GM21786 (cell line): ENCODE results near the gene MUC6.
"Not testable (repeated sequence)": the region's sequence is repeated elsewhere in the genome, so short reads cannot be mapped to it uniquely, and the experiment has no call there.

ENCODE experiments used
- ATAC-seq: cut with Tn5 transposase; IDR thresholded peaks from one replicate; pipeline ENCODE4 v1.9.1; 2021; ENCODE audit not compliant: unreplicated experiment

Gene MUC6

DNA sequence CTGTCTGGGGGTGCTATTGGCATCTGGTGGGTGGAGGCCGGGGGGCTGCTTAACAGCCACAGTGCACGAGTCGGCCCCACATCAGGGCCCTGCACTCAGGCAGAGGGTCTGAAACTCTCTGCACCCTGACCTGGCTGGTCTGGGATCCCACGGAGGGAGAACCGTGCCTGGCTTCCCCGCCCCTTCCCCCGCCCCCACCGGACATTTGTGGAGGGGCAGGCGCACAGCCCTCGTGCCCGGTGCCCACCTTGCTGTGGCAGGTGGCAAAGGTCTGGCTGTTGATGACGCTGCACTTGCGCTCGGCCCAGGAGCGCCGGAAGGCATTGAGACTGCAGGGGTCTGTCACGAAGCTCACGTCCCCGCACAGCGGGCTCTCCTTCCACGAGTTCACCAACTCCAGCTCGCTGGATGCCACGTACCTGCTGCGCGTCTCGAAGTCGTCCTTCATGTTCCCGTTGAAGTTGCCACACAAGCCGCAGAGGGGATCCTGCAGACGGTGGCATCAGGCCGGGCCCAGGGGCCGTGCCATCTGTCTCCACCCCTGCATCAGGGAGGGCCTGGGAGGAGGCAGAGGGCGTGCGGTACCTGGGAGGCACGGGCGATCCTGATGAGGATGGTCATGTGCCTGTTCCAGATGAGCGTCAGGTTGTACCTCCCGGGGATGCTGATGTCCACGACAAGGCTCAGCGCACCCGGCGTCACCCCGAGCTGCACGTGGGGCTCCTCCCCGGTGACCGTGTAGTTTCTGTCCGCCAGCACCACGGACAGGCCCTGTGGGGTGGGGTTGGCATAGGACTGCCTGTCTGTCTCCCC, 11.7 kb downstream of the MUC6 start:
- no peak for ATAC-seq

DNA sequence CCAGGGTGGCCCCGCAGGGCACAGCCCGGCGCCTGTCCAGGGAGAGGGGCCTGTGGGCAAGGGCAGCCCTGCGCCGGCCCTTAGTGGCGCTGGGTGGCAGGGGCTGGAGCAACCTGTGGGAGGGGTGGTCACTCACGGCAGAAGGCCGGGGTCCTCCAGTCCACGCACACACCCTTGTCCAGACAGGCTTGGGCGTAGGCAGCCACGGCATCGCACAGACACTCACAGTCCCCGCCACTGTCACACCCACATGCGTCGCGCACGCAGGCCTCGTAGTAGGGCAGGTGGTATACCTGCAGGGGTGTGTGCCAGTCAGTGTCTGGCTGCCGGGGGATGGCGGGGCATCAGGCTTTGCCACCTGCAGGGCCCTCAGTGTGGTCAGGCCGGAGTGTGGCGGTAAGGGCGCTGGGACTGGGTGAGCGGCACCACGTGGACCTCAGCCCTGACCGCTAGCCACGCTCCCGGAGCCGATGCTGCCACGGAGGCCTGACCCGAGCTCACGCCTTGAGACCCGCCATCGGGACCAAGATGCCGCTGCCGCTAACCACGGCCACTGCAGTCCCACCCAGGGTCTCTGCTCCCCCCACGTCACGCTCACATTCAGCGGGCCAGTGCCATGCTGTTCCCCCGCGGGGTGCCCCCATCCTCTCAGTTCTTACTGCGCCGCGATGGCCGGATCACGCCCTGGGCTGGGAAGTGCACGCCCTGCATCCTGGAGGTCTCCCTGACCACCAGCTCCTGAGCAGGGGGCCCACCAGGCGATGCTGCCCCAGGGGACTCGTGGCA, 12.5 kb downstream of the MUC6 start:
- no peak for ATAC-seq

DNA sequence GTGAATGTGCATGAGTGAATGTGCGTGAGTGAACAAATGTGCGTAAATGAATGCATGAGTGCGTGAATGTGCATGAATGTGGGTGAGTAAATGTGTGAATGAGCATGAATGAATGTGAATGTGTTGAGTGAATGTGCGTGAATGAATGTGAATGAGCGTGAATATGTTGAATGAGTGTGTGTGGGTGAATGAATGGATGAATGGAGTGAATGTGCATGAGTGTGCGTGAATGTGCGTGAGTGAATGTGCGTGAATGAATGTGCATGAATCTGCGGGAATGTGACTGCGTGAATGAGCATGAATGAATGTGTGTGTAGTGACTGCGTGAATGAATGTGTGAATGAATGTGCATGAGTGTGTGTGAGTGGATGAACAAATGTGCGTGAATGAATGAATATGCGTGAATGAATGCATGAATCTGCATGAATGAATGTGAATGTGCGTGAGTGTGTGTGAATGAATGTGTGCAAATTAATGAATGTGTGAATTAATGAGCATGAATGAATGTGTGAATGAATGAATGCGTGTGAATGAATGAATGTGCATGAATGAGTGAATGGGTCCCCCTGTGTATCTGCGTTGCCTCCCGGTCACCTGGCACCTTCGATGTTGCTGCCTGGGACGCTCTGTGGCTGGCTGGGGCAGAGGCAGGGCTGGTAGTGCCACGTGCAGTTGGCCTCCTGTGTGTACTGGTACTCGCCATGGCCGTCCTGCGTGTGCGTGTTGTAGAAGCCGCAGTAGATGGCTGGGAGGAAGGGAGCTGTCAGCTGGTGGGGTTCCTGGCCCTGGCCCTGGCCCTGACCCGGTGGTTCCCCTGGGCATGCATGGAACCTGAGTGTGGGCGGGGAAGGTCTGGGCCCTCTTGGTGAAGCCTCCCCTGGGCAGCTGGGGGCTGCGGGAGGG, 13.4 kb downstream of the MUC6 start:
- no peak for ATAC-seq

DNA sequence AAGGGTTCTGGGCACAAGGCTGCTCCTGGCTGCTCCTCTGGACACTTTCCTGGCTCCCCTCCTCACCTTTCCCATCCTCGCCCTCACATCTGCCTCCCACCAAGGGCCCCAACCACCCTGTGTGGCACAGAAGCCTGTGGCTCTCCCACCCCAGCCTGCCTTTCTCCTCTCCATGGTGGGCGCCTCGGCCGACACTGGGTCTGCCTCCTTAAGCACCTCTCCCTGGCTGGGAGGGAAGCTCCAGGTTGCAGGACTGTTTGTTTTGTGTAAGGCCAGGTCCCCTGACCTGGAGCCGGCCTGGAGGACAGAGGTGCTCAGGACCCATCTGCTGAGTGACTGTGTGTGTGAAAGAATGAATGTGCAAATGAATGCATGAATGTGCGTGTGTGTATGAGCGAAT, 14.1 kb downstream of the MUC6 start:
- ATAC-seq, result no peak

DNA sequence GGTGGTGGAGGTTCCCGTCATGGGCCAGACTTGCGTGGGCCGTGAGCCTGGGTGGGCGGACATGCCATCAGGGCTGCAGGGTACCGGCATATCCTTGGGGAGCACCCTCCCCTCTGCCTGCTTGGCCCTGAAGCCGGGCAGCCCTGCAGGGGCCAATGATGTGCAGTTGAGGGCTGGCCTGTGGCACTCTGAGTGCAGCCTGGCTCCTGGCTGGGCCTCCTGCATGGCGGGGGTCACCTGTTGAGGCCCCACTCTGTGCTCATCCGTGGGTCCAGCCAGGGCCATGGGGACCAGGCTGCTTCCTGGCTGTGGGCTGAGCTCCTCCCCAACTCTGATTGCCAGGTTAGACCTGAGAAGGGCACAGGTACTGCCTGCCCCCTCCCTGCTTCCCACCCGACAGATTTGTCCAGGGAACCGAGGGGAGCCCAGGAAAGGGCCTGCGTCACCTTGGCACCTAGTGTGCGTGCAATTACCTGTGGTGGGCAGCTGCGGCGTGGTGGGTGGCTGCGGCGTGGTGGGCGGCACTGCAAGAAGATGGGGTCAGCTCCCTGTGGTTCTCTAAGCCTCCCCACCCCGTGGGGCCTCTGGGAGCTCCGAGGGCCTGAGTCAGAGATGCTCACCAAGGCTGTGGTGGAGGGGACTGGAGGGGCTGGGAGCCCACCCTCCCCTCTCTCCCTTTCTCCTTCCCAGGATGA, 16.2 kb downstream of the MUC6 start:
- no peak for ATAC-seq

DNA sequence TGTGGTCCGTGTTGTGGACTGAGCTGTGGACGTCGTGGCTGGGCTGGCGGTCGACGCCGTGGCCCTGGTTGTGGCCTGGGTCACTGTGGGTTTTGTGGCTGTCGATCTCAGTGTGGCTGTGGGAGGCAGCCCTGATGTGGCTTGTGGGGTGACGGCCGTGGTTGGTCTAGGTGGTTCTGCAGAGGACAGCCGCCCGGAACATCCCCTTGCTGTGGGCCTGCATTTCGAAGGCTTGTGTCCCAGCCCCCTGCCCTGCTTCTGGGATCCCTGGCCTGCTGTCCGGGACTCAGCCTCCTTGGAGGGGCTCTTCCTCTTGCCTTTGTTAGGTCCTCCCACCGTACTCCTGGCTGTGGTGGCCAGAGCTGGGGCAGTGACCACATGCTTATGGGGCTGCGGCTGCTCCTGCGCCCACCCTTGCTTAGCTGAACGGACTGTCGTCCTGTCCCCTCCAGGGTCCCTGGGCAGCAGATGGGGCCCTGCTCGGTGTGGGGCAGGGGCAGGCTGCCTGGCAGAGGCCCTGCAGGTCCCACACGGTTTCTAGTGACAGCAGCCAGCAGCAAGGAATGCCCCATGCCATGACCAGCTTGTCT, 17.1 kb downstream of the MUC6 start:
- no peak for ATAC-seq

DNA sequence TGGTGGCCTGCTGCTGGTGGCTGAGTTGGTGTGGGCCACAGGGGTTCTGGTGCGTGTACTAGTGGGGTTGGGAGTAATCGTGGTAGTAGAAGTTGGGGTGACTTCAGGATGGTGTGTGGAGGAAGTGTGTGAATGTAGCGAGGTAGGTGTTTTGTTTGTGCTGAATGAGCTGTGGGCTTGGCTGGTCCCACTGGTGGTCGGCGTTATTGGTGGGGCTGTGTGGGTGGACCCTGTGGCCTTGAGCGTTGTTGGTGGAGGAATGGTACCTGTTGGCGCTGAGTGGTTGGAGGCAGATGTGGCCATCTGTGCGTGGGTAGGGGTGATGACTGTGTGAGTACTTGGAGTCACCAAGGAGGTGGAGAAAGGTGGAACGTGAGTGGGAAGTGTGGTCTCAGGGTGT, 18.4 kb downstream of the MUC6 start:
- no peak for ATAC-seq

DNA sequence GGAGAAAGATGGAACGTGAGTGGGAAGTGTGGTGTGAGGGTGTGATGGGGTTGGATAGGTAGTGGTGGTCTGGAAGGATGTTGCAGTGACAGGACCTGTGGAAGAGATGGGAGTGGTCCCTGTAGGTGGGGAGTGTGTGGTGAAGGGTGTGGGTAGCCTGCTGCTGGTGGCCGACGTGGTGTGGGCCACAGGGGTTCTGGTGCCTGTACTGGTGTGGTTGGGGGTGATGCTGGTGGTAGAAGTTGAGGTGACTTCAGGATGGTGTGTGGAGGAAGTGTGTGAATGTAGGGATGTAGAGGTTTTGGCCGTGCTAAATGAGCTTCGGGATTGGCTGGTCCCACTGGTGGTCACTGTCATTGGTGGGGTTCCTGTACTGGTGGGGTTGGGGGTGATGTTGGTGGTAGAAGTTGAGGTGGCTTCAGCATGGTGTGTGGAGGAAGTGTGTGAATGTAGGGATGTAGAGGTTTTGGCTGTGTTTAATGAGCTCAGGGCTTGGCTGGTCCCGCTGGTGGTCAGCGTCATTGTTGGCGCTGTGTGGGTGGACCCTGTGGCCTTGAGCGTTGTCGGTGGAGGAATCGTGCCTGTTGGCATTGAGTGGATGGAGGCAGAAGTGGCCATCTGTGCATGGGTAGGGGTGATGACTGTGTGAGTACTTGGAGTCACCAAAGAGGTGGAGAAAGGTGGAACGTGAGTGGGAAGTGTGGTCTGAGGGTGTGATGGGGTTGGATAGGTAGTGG, 19.1 kb downstream of the MUC6 start:
- ATAC-seq, result no peak

DNA sequence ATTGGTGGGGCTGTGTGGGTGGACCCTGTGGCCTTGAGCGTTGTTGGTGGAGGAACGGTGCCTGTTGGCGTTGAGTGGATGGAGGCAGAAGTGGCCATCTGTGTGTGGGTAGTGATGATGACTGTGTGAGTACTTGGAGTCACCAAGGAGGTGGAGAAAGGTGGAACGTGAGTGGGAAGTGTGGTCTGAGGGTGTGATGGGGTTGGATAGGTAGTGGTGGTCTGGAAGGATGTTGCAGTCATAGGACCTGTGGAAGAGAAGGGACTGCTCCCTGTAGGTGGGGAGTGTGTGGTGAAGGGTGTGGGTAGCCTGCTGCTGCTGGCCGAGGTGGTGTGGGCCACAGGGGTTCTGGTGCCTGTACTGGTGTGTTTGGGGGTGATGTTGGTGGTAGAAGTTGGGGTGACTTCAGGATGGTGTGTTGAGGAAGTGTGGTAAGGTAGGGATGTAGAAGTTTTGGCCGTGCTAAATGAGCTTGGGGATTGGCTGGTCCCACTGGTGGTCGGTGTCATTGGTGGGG, 19.9 kb downstream of the MUC6 start:
- ATAC-seq, result not testable (repeated sequence)

DNA sequence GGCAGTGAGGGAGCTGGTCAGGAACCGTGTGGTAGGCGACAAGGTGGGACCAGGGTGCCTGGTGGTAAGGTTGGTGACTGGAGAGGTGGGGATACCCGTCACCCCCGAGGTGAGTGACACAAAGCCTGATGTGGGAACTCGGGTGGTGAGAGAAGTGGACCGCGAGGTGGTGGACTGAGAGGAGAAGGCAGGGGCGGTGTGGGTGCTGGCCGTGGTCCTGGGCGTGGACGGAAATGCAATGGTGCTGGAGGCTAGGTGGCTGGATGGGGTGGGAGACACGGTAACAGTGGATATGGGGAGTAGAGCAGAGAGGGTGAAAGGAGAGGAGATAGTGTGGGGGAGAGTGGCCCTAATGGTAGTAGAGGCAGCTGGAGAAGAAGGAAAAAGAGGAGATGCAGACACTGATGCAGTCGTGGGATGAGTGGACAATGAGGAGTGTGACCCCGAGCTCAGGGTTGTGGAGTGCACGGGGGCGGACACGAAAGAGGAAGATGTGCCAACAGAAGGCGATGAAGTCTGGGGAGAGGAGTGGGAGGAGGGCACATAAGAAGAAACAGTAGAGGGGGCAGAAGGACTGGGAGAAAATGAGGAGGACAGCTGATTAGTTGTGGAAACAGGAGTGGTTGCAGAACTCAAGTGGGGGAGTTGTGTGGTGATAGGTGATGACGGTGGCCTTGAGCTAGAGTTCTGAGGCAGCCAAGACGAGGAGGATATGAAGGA, 20.5 kb downstream of the MUC6 start:
- no peak for ATAC-seq

DNA sequence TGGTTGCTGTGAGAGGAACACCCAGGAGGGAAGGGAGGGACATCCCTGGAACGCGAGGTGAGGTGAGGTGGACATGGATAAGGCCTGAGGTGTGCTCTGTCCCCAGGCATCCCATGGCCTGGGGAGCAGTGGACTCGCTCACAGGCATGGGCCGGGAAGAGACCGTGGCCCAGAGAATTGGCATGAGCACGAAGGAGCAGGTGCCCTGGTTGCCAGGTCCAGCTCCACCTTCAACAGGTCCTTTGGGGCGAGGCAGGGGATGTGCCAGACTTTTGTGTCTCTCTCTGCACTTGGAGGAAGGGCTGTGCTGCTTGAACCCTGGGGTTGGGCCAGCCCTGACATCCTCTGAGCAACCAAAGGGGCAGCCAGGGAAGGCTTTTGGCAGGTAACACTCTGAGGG, 21.5 kb downstream of the MUC6 start:
- ATAC-seq, result no peak

DNA sequence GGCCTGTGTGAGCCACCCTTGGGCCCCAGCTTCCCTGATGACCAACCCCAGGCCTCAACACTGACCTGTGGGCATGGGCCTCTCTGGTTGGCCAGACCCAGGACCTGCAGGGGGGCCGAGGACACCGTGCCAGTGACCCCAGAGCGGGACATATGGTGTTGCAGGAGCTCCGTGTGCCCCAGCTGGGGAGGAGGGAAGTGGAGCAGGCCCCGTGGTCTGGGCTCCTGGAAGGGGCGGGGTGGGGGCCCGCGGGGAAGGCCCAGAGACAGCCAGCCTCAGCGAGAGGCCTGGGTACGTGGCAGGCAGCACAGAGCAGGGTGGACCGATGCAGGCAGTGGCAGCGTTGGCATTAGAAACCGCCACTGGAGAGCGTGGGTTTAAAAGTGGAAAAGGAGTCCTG, 22.2 kb downstream of the MUC6 start:
- no peak for ATAC-seq

DNA sequence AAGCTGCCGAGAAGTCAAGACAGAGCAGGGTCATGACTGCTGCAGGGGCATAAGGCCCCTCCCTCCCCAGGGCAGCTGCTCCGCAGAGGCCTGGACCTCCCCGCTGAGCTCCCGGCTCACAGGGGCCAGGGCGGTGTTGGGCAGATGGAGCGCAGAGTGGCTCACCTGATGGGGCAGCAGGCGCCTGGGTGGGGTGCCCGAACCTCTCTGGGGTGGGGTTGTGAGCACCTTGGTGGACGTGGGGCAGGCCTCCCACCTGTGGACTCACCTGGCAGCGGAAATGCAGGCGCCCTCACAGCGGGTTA, 22.9 kb downstream of the MUC6 start:
- no peak for ATAC-seq

DNA sequence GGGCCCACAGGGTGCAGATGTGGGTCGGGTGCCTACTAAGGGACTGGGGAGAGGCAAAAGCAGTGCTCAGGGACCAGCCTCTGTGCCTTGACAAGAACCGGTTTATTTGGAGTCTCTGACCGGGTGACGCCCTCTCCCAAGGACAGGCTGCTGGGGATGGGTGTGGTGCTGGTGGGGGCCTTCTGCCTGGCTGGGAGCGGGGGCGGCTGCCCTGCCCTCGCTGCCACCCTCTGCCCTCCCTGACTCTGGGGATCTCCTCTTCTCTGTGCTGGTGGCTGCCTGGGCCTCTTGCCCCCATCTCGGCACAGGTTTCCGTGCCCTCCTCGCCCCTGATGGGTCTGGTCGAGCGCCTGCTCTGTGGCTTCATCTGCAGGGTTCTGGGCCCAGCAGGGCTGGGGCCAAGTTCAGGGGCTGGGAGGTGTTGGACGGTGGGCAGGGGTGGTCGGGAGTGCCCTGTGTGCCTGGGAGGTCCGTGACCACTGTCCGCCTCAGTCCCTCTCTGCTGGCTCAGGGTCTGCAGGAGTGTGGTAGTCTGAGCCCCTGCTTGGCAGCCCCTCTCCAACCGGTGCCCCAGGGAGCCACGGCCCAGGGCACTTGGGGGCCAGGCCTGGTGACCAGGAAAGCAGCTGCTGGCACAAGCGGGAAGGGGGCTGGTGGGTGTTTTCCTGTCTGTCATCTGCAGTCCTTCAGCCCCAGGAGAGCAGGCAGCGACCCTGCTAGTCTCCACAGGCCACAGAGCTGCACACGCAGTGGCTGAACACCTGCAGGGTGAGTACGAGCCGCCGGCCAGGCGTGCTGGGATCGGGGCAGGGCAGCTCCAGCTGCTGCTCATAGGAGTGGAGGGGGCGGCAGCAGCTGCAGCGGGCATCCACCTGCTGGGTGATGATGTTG, 23.5 kb downstream of the MUC6 start:
- no peak for ATAC-seq

DNA sequence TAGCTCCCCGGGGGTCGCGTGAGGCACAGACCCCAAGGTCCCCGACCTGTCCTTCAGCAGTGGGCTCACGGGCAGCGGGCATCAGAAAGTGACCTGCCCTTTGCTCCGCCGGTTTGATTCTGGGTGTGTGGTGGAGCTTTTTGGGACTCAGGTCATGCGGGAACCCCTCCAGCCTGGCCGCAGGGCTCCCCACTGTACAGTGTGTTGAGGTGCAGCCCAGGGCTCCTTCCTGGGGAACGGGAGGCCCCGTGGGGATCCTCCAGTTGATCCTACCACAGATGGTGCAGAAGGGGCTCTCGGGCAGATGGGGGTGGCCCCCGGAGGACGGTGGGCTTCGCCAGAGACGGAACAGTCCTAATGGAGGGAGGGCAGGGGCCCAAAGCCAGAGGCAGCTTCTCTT, 24.2 kb downstream of the MUC6 start:
- ATAC-seq, result no peak

DNA sequence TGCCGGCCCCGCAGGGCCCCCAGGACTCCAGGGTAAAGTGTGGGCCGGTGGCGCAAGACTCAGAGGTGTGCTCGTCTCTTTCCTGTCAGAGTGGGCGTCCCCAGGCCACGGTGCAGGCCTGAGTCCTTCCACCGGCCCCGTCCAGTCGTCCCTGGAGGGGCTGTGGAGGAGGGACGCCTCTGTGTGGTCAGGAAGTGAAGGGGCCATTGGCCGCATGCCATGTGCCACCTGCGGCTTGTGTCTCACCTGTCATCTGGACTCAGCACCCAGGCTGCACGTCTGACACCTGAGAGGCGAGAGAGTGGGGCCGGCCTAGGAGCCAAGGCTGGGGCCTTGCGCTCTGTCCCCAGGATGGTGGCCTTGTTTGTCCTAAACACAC, 25.2 kb downstream of the MUC6 start:
- ATAC-seq, result no peak

DNA sequence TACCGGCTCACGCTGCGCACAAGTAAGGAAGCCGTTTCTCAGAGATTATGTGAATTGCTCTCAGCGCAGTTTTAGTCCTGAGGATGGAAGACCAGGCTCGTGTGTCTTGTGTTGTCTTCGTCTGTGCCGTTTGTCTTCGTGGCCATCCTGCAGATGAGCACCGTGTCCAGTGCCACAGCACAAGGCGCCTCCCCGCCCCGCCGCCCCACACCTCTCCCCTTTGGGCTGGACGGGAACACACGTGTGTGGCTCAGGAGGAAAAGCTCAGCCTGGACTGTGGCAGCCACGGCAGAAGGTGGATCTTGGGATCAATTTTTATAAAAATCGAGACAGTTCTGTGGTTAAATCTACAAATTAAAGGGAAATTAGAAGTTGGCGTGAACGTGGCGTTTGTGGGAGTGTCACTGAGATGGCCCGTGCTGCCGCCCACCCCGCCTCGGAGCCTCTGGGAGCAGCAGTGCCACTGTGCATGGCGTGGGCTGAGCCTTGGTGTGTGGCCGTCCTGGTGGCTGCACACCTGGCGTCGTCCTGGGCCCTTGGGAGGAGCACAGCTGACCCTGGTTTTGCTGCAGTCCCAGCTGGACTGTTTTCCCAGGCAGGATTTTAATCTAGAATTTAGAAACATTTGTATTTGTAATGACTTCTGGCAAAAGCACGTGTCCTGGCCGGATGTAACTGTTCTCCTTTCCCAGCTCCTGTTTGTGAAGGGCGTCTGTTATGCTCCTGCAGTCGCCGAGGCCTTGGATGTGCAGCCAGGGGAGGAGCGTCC, 25.8 kb downstream of the MUC6 start:
- ATAC-seq, result no peak
